Memory B cell (primary cell): ENCODE measurements around the gene CNN3.

Experiments
- ATAC-seq: fragments of 150-1000 bp; cut with Tn5 transposase; 2 replicates; pipeline ENCODE4 v1.10.0; 2021; ENCODE audit warnings: low read depth, mild to moderate bottlenecking, moderate library complexity
- DNase-seq, 2 donors: peaks; one replicate each; pipeline ENCODE4 v3.0.0; 2022; ENCODE audit warnings: low spot score in 2 of 2
- H3K27ac Mint-ChIP-seq: one replicate; pipeline ENCODE4 v1.8.0; 2022; ENCODE audit warnings: mild to moderate bottlenecking, moderate library complexity, mixed read lengths
- H3K27me3 Mint-ChIP-seq: one replicate; pipeline ENCODE4 v1.8.0; 2022; ENCODE audit warnings: mixed read lengths
- H3K36me3 Mint-ChIP-seq: one replicate; pipeline ENCODE4 v1.8.0; 2022; ENCODE audit warnings: mild to moderate bottlenecking, mixed read lengths
- H3K4me1 Mint-ChIP-seq: one replicate; pipeline ENCODE4 v1.8.0; 2022; ENCODE audit warnings: mixed read lengths
- H3K4me3 Mint-ChIP-seq: one replicate; pipeline ENCODE4 v1.8.0; 2022; ENCODE audit warnings: mild to moderate bottlenecking, moderate library complexity, mixed read lengths
- H3K9me3 Mint-ChIP-seq: one replicate; pipeline ENCODE4 v1.8.0; 2022; ENCODE audit warnings: mixed read lengths

CNN3 gene

DNA sequence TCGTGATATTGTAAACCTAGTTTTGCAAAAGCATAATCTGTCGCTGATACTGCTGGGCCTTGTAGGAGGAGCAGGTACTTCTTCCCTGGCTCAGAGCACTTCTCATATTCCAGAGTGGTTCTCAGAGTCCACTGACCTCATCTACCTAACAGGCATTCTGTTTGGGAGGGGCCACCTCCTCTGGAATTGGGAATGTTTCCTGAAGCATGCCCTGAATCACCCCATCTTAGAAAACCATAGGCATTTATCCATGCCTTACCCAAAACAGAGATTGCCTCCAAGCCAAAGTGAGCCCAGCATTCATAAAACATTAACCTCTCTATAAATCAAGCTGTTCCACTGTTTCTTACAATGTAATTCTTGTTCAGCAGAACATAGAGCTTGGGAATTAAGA lies 71.6 kb downstream of the CNN3 start:
- no peaks in the 10 kb centered on the region for H3K36me3 Mint-ChIP-seq
- H3K27ac Mint-ChIP-seq: no peak overlapping the region
- H3K4me1 Mint-ChIP-seq: no peaks in the 10 kb centered on the region
- H3K9me3 Mint-ChIP-seq: no peaks in the 10 kb centered on the region
- H3K4me3 Mint-ChIP-seq: no peak overlapping the region
- ATAC-seq (no peak), DNase-seq (no peak)
- peaks cover 2% of the 10 kb centered on the region for H3K27me3 Mint-ChIP-seq

- H3K9me3 Mint-ChIP-seq: no peaks in the 10 kb centered on the region
- H3K4me1 Mint-ChIP-seq: no peaks in the 10 kb centered on the region
- no peaks in the 10 kb centered on the region for H3K36me3 Mint-ChIP-seq
- ATAC-seq (peak; percentile 92), DNase-seq (peak; percentile 73 to 78)
- H3K4me3 Mint-ChIP-seq: no peak overlapping the region
- H3K27me3 Mint-ChIP-seq: peaks cover 2% of the 10 kb centered on the region
- H3K27ac Mint-ChIP-seq: no peak overlapping the region
Measured at GRCh38 chr1:94854458-94855306, 72.2 kb downstream of the CNN3 start.

GRCh38 chr1:94852788-94853187 lies 74.1 kb downstream of the CNN3 start:
- Mint-ChIP-seq H3K4me3 (no peak overlapping the region), H3K9me3 (no peaks in the 10 kb centered on the region), H3K27me3 (peaks cover 4% of the 10 kb centered on the region), H3K27ac (no peak overlapping the region), H3K36me3 (no peaks in the 10 kb centered on the region), H3K4me1 (no peaks in the 10 kb centered on the region)
- ATAC-seq (no peak), DNase-seq (no peak)

GRCh38 chr1:94851571-94851970 lies 75.3 kb downstream of the CNN3 start:
- Mint-ChIP-seq H3K27me3 (peaks cover 4% of the 10 kb centered on the region), H3K4me1 (no peaks in the 10 kb centered on the region), H3K9me3 (no peaks in the 10 kb centered on the region), H3K4me3 (no peak overlapping the region), H3K36me3 (no peaks in the 10 kb centered on the region), H3K27ac (no peak overlapping the region)
- no peak for ATAC-seq
- no peak for DNase-seq
